H1 (cell line): ENCODE measurements around the gene LMO2. TPM values are rescaled to one million over a fixed set of nuclear protein-coding genes. Genes with fewer than 3 reads are reported as not detected.
"Not testable (repeated sequence)": the region's sequence is repeated elsewhere in the genome, so short reads cannot be mapped to it uniquely, and the experiment has no call there.

Experiments
- CTCF ChIA-PET: fragments of 300-600 bp; sonication (Branson Sonifier 250); formaldehyde crosslinking; loops from one replicate; lab custom pipeline; 2021; ENCODE audit not compliant: partially characterized antibody; lab: Charles Lee
- POLR2A ChIA-PET: fragments of 300-600 bp; sonication (Branson Sonifier 250); formaldehyde crosslinking; loops from one replicate; lab custom pipeline; 2021; ENCODE audit warnings: inconsistent platforms; ENCODE audit not compliant: partially characterized antibody; lab: Charles Lee
- DNase-seq, 2 experiments: peaks; one replicate each; pipeline versions ENCODE4 v3.0.0 to v3.0.0-alpha.2; 2010 to 2022; ENCODE audit warnings: low spot score in 2 of 2, low read depth in 1 of 2, mixed read lengths in 1 of 2
- FAIRE-seq: peaks from 2 replicates; lab custom pipeline; 2011; peaks lifted over from hg19 to GRCh38; lab: Jason Lieb, UNC
- H2AFZ ChIP-seq: 2 replicates; pipeline ENCODE4 v1.8.1; 2012; ENCODE audit warnings: low read length, inconsistent platforms
- H2AK5ac ChIP-seq: 2 replicates; pipeline ENCODE4 v1.6.1; 2013; ENCODE audit warnings: low read depth, low read length
- H2BK120ac ChIP-seq: replicated peaks from 2 replicates; pipeline ENCODE3; 2013; ENCODE audit warnings: low read depth, low read length, inconsistent platforms
- H2BK12ac ChIP-seq: 2 replicates; pipeline ENCODE4 v1.6.1; 2013; ENCODE audit warnings: low read depth, low read length
- H2BK15ac ChIP-seq: 2 replicates; pipeline ENCODE4 v1.6.1; 2013; ENCODE audit warnings: low read length
- H2BK20ac ChIP-seq: 2 replicates; pipeline ENCODE4 v1.6.1; 2013; ENCODE audit warnings: low read length
- H2BK5ac ChIP-seq: 2 replicates; pipeline ENCODE4 v1.6.1; 2013; ENCODE audit warnings: low read depth, low read length
- H3K14ac ChIP-seq: 2 replicates; pipeline ENCODE4 v1.6.1; 2013; ENCODE audit warnings: inconsistent platforms; ENCODE audit not compliant: insufficient read length
- H3K18ac ChIP-seq: 2 replicates; pipeline ENCODE4 v1.6.1; 2013; ENCODE audit warnings: low read length; ENCODE audit errors: extremely low read depth
- H3K23ac ChIP-seq: 2 replicates; pipeline ENCODE4 v1.6.1; 2013; ENCODE audit warnings: inconsistent platforms; ENCODE audit not compliant: insufficient read length
- H3K23me2 ChIP-seq: 2 replicates; pipeline ENCODE4 v1.6.1; 2013; ENCODE audit warnings: low read depth, low read length
- H3K27ac ChIP-seq: 2 replicates; pipeline ENCODE4 v1.6.1; 2011; ENCODE audit warnings: low read depth, low read length, inconsistent platforms
- H3K27me3 ChIP-seq, 4 experiments: replicated peaks in 1 of 4; 1 replicate in 1 of 4; 2 replicates in 3 of 4; pipeline versions ENCODE4 v1.6.1 to v1.8.1; 2011 to 2013; ENCODE audit warnings: low read length in 3 of 4, mild to moderate bottlenecking in 3 of 4, inconsistent platforms in 2 of 4, mixed read lengths in 2 of 4, moderate library complexity in 1 of 4; ENCODE audit not compliant: control insufficient read depth in 3 of 4, insufficient read depth in 3 of 4; ENCODE audit errors: extremely low read depth in 1 of 4
- H3K36me3 ChIP-seq, 4 experiments: 2 replicates each; pipeline versions ENCODE4 v1.6.1 to v1.8.1; 2011 to 2013; ENCODE audit warnings: mild to moderate bottlenecking in 4 of 4, low read length in 3 of 4, moderate library complexity in 2 of 4, control low read depth in 1 of 4, inconsistent platforms in 1 of 4; ENCODE audit not compliant: insufficient read depth in 4 of 4, control insufficient read depth in 2 of 4
- H3K4ac ChIP-seq: replicated peaks from 2 replicates; pipeline ENCODE3; 2013; ENCODE audit warnings: low read length, low read depth, mixed read lengths, inconsistent platforms; ENCODE audit not compliant: insufficient read length
- H3K4me1 ChIP-seq, 4 experiments: replicated peaks in 1 of 4; 1 replicate in 1 of 4; 2 replicates in 3 of 4; pipeline versions ENCODE4 v1.6.1 to v1.8.1; 2011 to 2013; ENCODE audit warnings: low read length in 3 of 4, inconsistent platforms in 2 of 4, mixed read lengths in 1 of 4; ENCODE audit not compliant: insufficient read depth in 4 of 4, control insufficient read depth in 3 of 4
- H3K4me2 ChIP-seq, 2 experiments: 2 replicates each; pipeline versions ENCODE4 v1.6.1 to v1.8.1; 2011 to 2013; ENCODE audit warnings: low read depth in 2 of 2, low read length in 2 of 2, control low read depth in 1 of 2, inconsistent platforms in 1 of 2, mild to moderate bottlenecking in 1 of 2; ENCODE audit not compliant: insufficient read depth in 1 of 2
- H3K4me3 ChIP-seq, 4 experiments: fragments of 200-600, 300-600 bp in 1 of 4; sonication (generic), shearing (Covaris generic), sonication (Bioruptor Twin) in 1 of 4; 2 replicates each; pipeline versions ENCODE4 v1.5.1 to v1.8.1; 2011 to 2016; ENCODE audit warnings: low read length in 4 of 4, low read depth in 3 of 4, control low read depth in 2 of 4, inconsistent platforms in 2 of 4, mild to moderate bottlenecking in 2 of 4, mixed read lengths in 1 of 4, moderate library complexity in 1 of 4; ENCODE audit not compliant: insufficient read depth in 2 of 4; ENCODE audit errors: extremely low read depth in 1 of 4
- H3K56ac ChIP-seq: replicated peaks from 2 replicates; pipeline ENCODE3; 2013; ENCODE audit warnings: low read depth, mild to moderate bottlenecking, mixed read lengths, low read length, inconsistent platforms; ENCODE audit not compliant: insufficient read length
- H3K79me1 ChIP-seq: 2 replicates; pipeline ENCODE4 v1.6.1; 2013; ENCODE audit warnings: low read depth, low read length, control low read depth
- H3K79me2 ChIP-seq, 2 experiments: 2 replicates each; pipeline versions ENCODE4 v1.6.1 to v1.8.1; 2012 to 2013; ENCODE audit warnings: low read length in 2 of 2, mild to moderate bottlenecking in 2 of 2, inconsistent platforms in 1 of 2; ENCODE audit not compliant: insufficient read depth in 2 of 2, control insufficient read depth in 1 of 2
- H3K9ac ChIP-seq, 4 experiments: replicated peaks in 1 of 4; 1 replicate in 1 of 4; 2 replicates in 3 of 4; pipeline versions ENCODE4 v1.6.1 to v1.8.1; 2011 to 2013; ENCODE audit warnings: low read depth in 3 of 4, low read length in 3 of 4, control low read depth in 2 of 4, mild to moderate bottlenecking in 2 of 4, moderate library complexity in 2 of 4, inconsistent platforms in 1 of 4; ENCODE audit errors: extremely low read depth in 1 of 4
- H3K9me3 ChIP-seq, 2 experiments: 2 replicates each; pipeline versions ENCODE4 v1.6.1 to v1.8.1; 2012 to 2013; ENCODE audit warnings: mild to moderate bottlenecking in 2 of 2, moderate library complexity in 2 of 2, control low read depth in 1 of 2, inconsistent platforms in 1 of 2, low read depth in 1 of 2, low read length in 1 of 2, mixed read lengths in 1 of 2; ENCODE audit not compliant: insufficient read depth in 2 of 2
- H4K20me1 ChIP-seq, 2 experiments: replicated peaks in 1 of 2; 2 replicates each; pipeline versions ENCODE3 to v1.8.1; 2011 to 2013; ENCODE audit warnings: inconsistent platforms in 2 of 2, low read length in 2 of 2, mild to moderate bottlenecking in 1 of 2; ENCODE audit not compliant: insufficient read depth in 2 of 2, control insufficient read depth in 1 of 2
- H4K5ac ChIP-seq: 2 replicates; pipeline ENCODE4 v1.6.1; 2013; ENCODE audit warnings: low read length, low read depth, mixed read lengths, inconsistent platforms; ENCODE audit not compliant: insufficient read length
- H4K8ac ChIP-seq: 2 replicates; pipeline ENCODE4 v1.8.0; 2013; ENCODE audit warnings: mild to moderate bottlenecking, moderate library complexity, low read length, inconsistent platforms; ENCODE audit not compliant: insufficient read depth; ENCODE audit errors: extremely low read depth
- H4K91ac ChIP-seq: replicated peaks from 2 replicates; pipeline ENCODE3; 2013; ENCODE audit warnings: low read length, mixed read lengths, inconsistent platforms; ENCODE audit not compliant: insufficient read length
- WGBS, 2 experiments: shearing (Covaris generic) in 1 of 2; methylation state at CpG; one replicate each; pipeline versions ENCODE4 v1.1.6 to v1.1.7; 2013 to 2015; ENCODE audit warnings: low lambda C conversion rate in 2 of 2, mixed read lengths in 2 of 2, inconsistent platforms in 1 of 2, low coverage in 1 of 2, missing lambda C conversion rate in 1 of 2; ENCODE audit not compliant: insufficient replicate concordance in 2 of 2, insufficient coverage in 1 of 2, insufficient read length in 1 of 2; ENCODE audit errors: extremely low coverage in 1 of 2, missing lambda C conversion rate in 1 of 2; 5-methylcytosine and 5-hydroxymethylcytosine counted together
- polyA plus RNA-seq, 7 experiments: library from polyadenylated mRNA; depleted of rRNA in 3 of 7; stranded (reverse) in 5 of 7; unstranded in 2 of 7; fragments of >200 nt in 5 of 7; fragments of 200-250 nt in 2 of 7; gene quantifications; 1 replicate in 5 of 7; 2 replicates in 1 of 7; 4 replicates in 1 of 7; pipeline versions ENCODE4 v1.2.1 to v1.2.3, GENCODE V29; 2011 to 2013; ENCODE audit warnings: missing spikeins in 2 of 7, mixed read lengths in 2 of 7
- total RNA-seq: library from RNA; stranded (reverse); fragmentation: NEBNext Ultra II Directional; extraction: Animal tissue kit (Norgen Biotek cat#: 25700); gene quantifications from 2 replicates; pipeline ENCODE4 v1.2.1, GENCODE V29; 2021

Gene LMO2
- total and polyA plus RNA-seq, 2 of the 8 experiments (the other 6 are each of a cell fraction or from before 2014, with no cell fraction given), result 1.6 to 2.7 TPM

DNA sequence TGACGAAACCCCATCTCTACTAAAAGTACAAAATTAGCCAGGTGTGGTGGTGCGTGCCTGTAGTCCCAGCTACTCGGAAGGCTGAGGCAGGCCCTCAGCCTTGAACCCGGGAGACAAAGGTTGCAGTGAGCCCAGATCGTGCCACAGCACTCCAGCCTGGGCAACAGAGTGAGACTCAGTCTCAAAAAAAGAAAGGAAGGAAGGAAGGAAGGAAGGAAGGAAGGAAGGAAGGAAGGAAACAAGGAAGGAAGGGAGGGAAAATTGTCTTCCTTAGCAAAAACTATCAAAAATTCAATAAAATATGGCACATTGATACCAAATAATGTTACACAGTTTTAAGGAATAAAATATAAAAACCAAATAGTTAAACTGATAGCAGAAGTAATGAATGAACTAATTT lies 54.5 kb downstream of the LMO2 start:
- H2BK20ac ChIP-seq, POLR2A ChIA-PET, FAIRE-seq, H3K4me3 ChIP-seq, H3K4me1 ChIP-seq, H3K36me3 ChIP-seq, H4K91ac ChIP-seq, H2BK5ac ChIP-seq, H4K5ac ChIP-seq, H3K9ac ChIP-seq, H2BK15ac ChIP-seq, H3K56ac ChIP-seq, H2AK5ac ChIP-seq, H3K27ac ChIP-seq, H4K20me1 ChIP-seq, H3K23me2 ChIP-seq, H3K18ac ChIP-seq, H3K14ac ChIP-seq, H2BK12ac ChIP-seq, H3K79me2 ChIP-seq, H2AFZ ChIP-seq, H3K27me3 ChIP-seq, H3K23ac ChIP-seq, H2BK120ac ChIP-seq, H3K9me3 ChIP-seq, H3K4me2 ChIP-seq, DNase-seq, H4K8ac ChIP-seq, H3K79me1 ChIP-seq, H3K4ac ChIP-seq: not testable (repeated sequence)
- 86% methylated on average over 1 of the region's 5 CpGs; no CpG with 5 or more reads in 1 of the 2 experiments for WGBS, 2 experiments
- CTCF ChIA-PET, result interaction anchor here (0.8 kb wide), 1 partner anchor 139 kb away, joined by 4 read pairs; no protein-coding TSS in a partner anchor
